GM23338 (cell line): Measurements from ENCODE around the gene ADCK2.

Source experiments
- CREB1 ChIP-seq: fragments of 250-450 bp; sonication (Bioruptor Pico); IDR thresholded peaks from 2 replicates; pipeline ENCODE4 v1.5.0; 2020; ENCODE audit warnings: low read depth, mild to moderate bottlenecking, moderate library complexity
- CTCF ChIP-seq, 2 experiments: fragments of 200-600 bp in 1 of 2; sonication (generic) in 1 of 2; conservative IDR thresholded peaks; 2 replicates each; pipeline versions ENCODE4 v1.5.1 to v1.6.1; 2016 to 2017; ENCODE audit warnings: antibody characterized with exemption in 2 of 2, low read depth in 2 of 2, mild to moderate bottlenecking in 2 of 2, moderate library complexity in 1 of 2
- EZH2 ChIP-seq: fragments of 200-600 bp; sonication (generic); IDR thresholded peaks from one replicate; pipeline ENCODE4 v1.8.0; 2017; ENCODE audit warnings: antibody characterized with exemption, mild to moderate bottlenecking, low read depth; ENCODE audit not compliant: unreplicated experiment
- EZH2phosphoT487 ChIP-seq: fragments of 200-600 bp; sonication (generic); IDR thresholded peaks from one replicate; pipeline ENCODE4 v1.8.1; 2018; ENCODE audit warnings: antibody characterized with exemption; ENCODE audit not compliant: unreplicated experiment
- NANOG ChIP-seq: IDR thresholded peaks from 2 replicates; pipeline ENCODE4 v1.6.1; 2016; ENCODE audit warnings: antibody characterized with exemption, borderline replicate concordance
- POLR2AphosphoS5 ChIP-seq: IDR thresholded peaks from 2 replicates; pipeline ENCODE4 v1.6.1; 2016; ENCODE audit warnings: antibody characterized with exemption, low read depth
- ZNF114 ChIP-seq: fragments of 250-450 bp; sonication (Bioruptor Pico); IDR thresholded peaks from 2 replicates; pipeline ENCODE4 v1.5.0; 2020; ENCODE audit warnings: mild to moderate bottlenecking, moderate library complexity
- ZNF331 ChIP-seq: fragments of 250-450 bp; sonication (Bioruptor Pico); IDR thresholded peaks from 2 replicates; pipeline ENCODE4 v1.5.0; 2020; ENCODE audit warnings: low read depth, mild to moderate bottlenecking, moderate library complexity
- TF ChIP-seq, protein P1 (sequence below): IDR thresholded peaks from one replicate; pipeline ENCODE4 v1.6.1; 2018; ENCODE audit warnings: antibody characterized with exemption; ENCODE audit not compliant: unreplicated experiment

DNA sequence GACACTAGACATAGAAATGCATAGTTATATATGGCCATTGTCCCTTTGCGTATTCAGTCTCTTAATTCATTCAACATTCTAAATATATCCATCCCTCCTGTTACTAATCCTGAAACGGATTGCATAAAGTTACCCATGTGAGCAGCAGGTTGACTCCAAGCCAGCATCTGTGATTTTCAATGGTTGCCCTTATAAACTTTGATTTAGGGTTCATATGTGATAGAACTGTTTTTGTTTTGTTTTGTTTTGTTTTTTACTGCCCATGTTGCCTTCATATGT is 18.7 kb upstream of the ADCK2 start:
- TF ChIP-seq CTCF (conservative IDR thresholded peaks at IDR 0.05; ENCODE audit: low read depth in 2 of 2) (no peak), EZH2 (no peak), ZNF331 (no peak), ZNF114 (CRISPR knock-in tag) (no peak), CREB1 (CRISPR knock-in tag) (no peak), NANOG (no peak), EZH2phosphoT487 (no peak), POLR2AphosphoS5 (no peak)
- TF ChIP-seq, protein P1, sequence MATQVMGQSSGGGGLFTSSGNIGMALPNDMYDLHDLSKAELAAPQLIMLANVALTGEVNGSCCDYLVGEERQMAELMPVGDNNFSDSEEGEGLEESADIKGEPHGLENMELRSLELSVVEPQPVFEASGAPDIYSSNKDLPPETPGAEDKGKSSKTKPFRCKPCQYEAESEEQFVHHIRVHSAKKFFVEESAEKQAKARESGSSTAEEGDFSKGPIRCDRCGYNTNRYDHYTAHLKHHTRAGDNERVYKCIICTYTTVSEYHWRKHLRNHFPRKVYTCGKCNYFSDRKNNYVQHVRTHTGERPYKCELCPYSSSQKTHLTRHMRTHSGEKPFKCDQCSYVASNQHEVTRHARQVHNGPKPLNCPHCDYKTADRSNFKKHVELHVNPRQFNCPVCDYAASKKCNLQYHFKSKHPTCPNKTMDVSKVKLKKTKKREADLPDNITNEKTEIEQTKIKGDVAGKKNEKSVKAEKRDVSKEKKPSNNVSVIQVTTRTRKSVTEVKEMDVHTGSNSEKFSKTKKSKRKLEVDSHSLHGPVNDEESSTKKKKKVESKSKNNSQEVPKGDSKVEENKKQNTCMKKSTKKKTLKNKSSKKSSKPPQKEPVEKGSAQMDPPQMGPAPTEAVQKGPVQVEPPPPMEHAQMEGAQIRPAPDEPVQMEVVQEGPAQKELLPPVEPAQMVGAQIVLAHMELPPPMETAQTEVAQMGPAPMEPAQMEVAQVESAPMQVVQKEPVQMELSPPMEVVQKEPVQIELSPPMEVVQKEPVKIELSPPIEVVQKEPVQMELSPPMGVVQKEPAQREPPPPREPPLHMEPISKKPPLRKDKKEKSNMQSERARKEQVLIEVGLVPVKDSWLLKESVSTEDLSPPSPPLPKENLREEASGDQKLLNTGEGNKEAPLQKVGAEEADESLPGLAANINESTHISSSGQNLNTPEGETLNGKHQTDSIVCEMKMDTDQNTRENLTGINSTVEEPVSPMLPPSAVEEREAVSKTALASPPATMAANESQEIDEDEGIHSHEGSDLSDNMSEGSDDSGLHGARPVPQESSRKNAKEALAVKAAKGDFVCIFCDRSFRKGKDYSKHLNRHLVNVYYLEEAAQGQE: no peak
